GM21786 (cell line): ENCODE data around the gene APLP2.
"Not testable (repeated sequence)": the region's sequence is repeated elsewhere in the genome, so short reads cannot be mapped to it uniquely, and the experiment has no call there.

Source experiments
- ATAC-seq: cut with Tn5 transposase; IDR thresholded peaks from one replicate; pipeline ENCODE4 v1.9.1; 2021; ENCODE audit not compliant: unreplicated experiment

Gene APLP2

DNA sequence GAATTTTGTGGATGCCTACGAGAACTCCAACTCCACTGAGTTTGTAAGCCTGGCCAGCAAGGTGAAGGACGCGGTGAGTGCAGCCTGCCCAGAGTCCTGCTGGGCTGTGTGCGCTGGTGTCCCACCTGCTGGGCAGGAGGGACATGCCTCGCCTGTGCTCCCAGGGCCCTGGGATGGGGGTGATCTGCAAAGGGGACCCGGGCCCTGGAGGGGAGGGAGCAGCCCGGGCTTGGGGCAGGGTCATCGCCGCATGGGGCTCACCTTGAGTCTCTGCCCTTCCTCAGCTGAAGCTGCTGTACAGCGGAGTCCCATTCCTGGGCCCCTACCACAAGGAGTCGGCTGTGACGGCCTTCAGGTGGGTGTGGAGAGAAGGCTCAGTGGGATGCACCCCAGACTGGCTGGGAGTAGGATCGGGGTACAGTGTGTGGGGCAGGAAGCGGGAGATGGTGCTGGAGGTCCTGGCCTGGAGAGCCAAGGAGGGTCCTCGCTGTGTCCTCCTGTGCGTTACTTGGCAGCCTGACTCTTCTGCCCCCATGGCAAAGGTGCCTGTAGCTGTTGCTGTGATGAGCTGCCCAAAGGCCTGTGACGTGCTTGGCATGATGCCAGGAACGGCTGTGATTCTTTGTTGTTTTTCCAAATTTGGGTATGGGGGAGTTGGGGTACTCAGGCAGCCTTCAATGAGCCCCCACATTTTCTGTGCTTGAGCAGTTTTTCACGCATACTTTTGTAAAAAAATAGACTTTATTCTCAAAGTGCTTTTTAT lies 119.1 kb downstream of the APLP2 start:
- no peak for ATAC-seq

DNA sequence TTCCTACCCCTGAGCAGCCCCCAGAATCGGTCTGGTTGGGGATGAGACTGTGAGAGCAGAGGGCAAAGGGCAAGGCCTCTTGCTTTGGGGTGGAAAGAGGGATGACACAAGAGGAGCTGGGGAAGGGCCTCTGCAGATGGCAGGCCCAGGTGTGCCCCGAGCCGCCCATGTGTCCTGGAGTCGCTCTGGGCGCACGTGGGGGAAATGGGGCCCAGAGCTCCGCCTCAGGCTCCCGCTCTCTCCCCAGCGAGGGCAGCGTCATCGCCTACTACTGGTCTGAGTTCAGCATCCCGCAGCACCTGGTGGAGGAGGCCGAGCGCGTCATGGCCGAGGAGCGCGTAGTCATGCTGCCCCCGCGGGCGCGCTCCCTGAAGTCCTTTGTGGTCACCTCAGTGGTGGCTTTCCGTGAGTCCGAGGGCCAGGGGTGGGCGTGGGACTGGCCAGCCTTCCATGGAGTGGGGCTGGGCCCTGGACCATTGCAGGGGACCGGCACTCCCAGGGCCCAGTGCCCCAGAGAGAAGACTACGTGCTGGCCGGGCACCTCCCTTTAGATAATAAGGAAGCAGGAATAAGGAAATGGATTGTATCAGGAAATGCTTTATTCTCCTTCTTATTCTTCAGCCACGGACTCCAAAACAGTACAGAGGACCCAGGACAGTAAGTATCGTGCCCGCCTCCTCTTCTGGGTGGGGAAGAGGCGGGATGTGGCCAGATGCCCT lies 120.0 kb downstream of the APLP2 start:
- no peak for ATAC-seq

DNA sequence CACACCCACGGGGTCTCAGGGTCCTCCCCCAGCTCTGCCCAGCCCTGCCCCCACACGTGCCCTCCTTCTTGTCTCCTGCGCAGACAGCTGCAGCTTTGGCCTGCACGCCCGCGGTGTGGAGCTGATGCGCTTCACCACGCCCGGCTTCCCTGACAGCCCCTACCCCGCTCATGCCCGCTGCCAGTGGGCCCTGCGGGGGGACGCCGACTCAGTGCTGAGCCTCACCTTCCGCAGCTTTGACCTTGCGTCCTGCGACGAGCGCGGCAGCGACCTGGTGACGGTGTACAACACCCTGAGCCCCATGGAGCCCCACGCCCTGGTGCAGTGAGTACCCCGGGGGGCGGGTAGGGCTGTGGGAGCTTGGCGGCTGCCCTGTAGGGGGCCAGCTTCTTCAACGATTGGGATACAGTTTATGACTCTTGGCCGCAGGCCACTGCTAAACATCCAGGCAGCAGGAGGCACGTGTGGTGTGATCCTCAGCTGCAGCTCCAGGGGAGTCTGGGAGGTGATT lies 120.7 kb downstream of the APLP2 start:
- ATAC-seq = no peak

DNA sequence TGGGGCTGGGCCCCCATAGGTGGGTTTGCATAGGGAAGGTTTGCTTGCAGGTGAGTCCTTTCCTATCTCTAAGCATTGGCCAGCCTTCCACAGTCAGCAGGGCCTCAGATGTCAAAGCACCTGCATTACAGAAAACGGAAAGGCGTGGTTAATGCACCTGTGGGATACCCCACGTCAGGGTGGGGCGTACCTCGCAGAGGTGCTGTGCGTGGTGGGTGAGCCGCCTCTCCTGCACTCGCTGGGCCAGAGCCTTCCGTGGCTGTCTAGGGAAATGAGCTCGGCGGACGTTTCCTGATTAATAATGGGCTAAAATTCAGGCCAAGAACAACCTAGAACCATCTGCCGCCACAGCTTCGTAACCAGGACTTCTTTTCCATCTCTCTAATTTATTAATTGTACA lies 122.2 kb downstream of the APLP2 start:
- ATAC-seq = no peak

DNA sequence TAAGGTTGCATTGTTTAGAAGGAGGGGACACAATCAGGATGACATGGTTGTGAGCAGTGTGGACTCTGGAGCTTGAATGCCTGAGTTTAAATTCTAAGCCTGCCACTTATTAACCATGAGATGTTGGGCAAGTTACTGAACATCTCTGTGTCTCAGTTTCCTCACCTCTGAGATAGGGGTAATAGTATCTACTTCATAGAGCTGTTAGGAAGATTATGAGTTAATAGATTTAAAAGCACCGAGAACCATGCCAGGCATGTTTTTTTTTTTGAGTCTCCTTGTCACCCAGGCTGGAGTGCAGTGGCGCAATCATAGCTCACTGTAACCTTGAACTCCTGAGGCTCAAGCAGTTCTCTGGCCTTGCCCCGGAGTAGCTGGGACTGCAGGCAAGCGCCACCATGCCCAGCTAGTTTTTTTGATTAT lies 123.2 kb downstream of the APLP2 start:
- ATAC-seq = no peak

DNA sequence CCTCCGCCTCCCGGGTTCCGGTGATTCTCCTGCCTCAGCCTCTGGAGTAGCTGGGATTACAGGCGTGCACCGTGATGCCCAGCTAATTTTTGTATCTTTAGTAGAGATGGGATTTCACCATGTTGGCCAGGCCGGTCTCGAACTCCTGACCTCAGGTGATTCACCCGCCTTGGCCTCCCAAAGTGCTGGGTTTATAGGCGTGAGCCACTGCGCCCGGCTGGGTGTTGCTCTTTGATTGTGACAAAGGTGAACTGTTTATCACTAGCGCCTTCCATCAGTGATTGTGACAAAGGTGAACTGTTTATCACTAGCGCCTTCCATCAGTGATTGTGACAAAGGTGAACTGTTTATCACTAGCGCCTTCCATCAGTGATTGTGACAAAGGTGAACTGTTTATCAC lies 123.9 kb downstream of the APLP2 start:
- ATAC-seq = not testable (repeated sequence)
